ENCODE data around the gene PICK1. TPM values are rescaled to one million over a fixed set of nuclear protein-coding genes. Genes with fewer than 3 reads are reported as not detected.

The PICK1 gene
- total RNA-seq, 1 donor from 2014 or later, result 22.9 TPM

GRCh38 chr22:38017939-38018885 is 39.0 kb upstream of the PICK1 start:
- no peaks in the 10 kb centered on the region for H3K27me3 ChIP-seq (ENCODE audit: insufficient read depth, low read length)
- H3K9me3 ChIP-seq (ENCODE audit: insufficient read depth, low read depth, low read length), result no peaks in the 10 kb centered on the region
- Mint-ChIP-seq H3K4me1 (ENCODE audit: low read depth, unreplicated experiment) (peaks cover 4% of the 10 kb centered on the region), H3K27ac (ENCODE audit: unreplicated experiment) (no peak overlapping the region), H3K4me3 (ENCODE audit: unreplicated experiment) (no peak overlapping the region), H3K36me3 (ENCODE audit: low read depth, unreplicated experiment) (peaks cover 4% of the 10 kb centered on the region), H3K27me3 (ENCODE audit: low read depth, unreplicated experiment) (peaks cover 8% of the 10 kb centered on the region), H3K9me3 (ENCODE audit: unreplicated experiment) (no peaks in the 10 kb centered on the region)
- no peak overlapping the region for H2AFZ ChIP-seq (ENCODE audit: low read depth, low read length)
- H3K4me2 ChIP-seq (ENCODE audit: low read length), result no peak overlapping the region
- no peaks in the 10 kb centered on the region for H3K36me3 ChIP-seq (ENCODE audit: insufficient read depth, low read length)
- H3K9ac ChIP-seq (ENCODE audit: low read length), result no peak overlapping the region
- no peaks in the 10 kb centered on the region for H3K79me2 ChIP-seq (ENCODE audit: insufficient read depth, low read length)
- H4K20me1 ChIP-seq (ENCODE audit: insufficient read depth, low read length), result no peaks in the 10 kb centered on the region
- FAIRE-seq (no peak), DNase-seq (ENCODE audit: low read depth) (no peak)
- H3K4me3 ChIP-seq (ENCODE audit: insufficient read depth, low read depth, low read length), result no peak overlapping the region
- peaks cover 10% of the 10 kb centered on the region for H3K4me1 ChIP-seq (ENCODE audit: insufficient read depth, low read length)
- H3K27ac ChIP-seq (ENCODE audit: low read depth, low read length), result no peak overlapping the region
- TF ChIP-seq CTCF (IDR thresholded peaks at IDR 0.05; ENCODE audit: insufficient read depth, low read depth, low read length) (no peak), EZH2 (IDR thresholded peaks at IDR 0.05; ENCODE audit: insufficient read depth, low read length) (no peak)

GRCh38 chr22:38018938-38019827 is 38.0 kb upstream of the PICK1 start:
- H3K4me3 Mint-ChIP-seq (ENCODE audit: unreplicated experiment), result peak overlapping the region; percentile 54
- Histone ChIP-seq H3K4me3 (ENCODE audit: insufficient read depth, low read depth, low read length) (no peak overlapping the region), H3K4me1 (ENCODE audit: insufficient read depth, low read length) (peaks cover 10% of the 10 kb centered on the region), H3K4me2 (ENCODE audit: low read length) (no peak overlapping the region), H3K79me2 (ENCODE audit: insufficient read depth, low read length) (no peaks in the 10 kb centered on the region), H3K27me3 (ENCODE audit: insufficient read depth, low read length) (no peaks in the 10 kb centered on the region), H2AFZ (ENCODE audit: low read depth, low read length) (no peak overlapping the region), H3K9ac (ENCODE audit: low read length) (no peak overlapping the region), H3K9me3 (ENCODE audit: insufficient read depth, low read depth, low read length) (no peaks in the 10 kb centered on the region), H3K36me3 (ENCODE audit: insufficient read depth, low read length) (no peaks in the 10 kb centered on the region), H3K27ac (ENCODE audit: low read depth, low read length) (no peak overlapping the region), H4K20me1 (ENCODE audit: insufficient read depth, low read length) (no peaks in the 10 kb centered on the region)
- no peak for DNase-seq (ENCODE audit: low read depth)
- H3K4me1 Mint-ChIP-seq (ENCODE audit: low read depth, unreplicated experiment), result peaks cover 4% of the 10 kb centered on the region
- peaks cover 4% of the 10 kb centered on the region for H3K36me3 Mint-ChIP-seq (ENCODE audit: low read depth, unreplicated experiment)
- H3K27ac Mint-ChIP-seq (ENCODE audit: unreplicated experiment), result no peak overlapping the region
- H3K27me3 Mint-ChIP-seq (ENCODE audit: low read depth, unreplicated experiment), result peaks cover 9% of the 10 kb centered on the region
- H3K9me3 Mint-ChIP-seq (ENCODE audit: unreplicated experiment), result no peaks in the 10 kb centered on the region
- TF ChIP-seq CTCF (IDR thresholded peaks at IDR 0.05; ENCODE audit: insufficient read depth, low read depth, low read length) (no peak), EZH2 (IDR thresholded peaks at IDR 0.05; ENCODE audit: insufficient read depth, low read length) (no peak)
- FAIRE-seq, result no peak

Measured in astrocyte (in vitro differentiated cells and primary cell).